GM12878 (cell line): ENCODE measurements around the gene TRAPPC2B. TPM values are rescaled to one million over a fixed set of nuclear protein-coding genes. Genes with fewer than 3 reads are reported as not detected.

Experiments
- ATAC-seq: fragments of 200-7000 bp; cut with Tn5 transposase; 3 replicates; pipeline ENCODE4 v1.9.1; 2020; ENCODE audit warnings: mild to moderate bottlenecking, moderate library complexity
- BruUV-seq: library from RNA; stranded (reverse); fragments of 400-500 nt; replicated peaks from 2 replicates; lab custom pipeline; 2021; lab: Mats Ljungman, UMichigan
- CTCF ChIA-PET: fragments of 300-600 bp; sonication (Branson Sonifier 250); formaldehyde crosslinking; extraction: SDS; loops from one replicate; lab custom pipeline; 2021; ENCODE audit warnings: inconsistent platforms; lab: Yijun Ruan, JAX
- POLR2A ChIA-PET: fragments of 350-600 bp; formaldehyde crosslinking; extraction: SDS; loops from one replicate; lab custom pipeline; 2021; ENCODE audit warnings: inconsistent platforms; lab: Charles Lee
- RAD21 ChIA-PET: fragments of 300-600 bp; sonication (Branson Sonifier 250); formaldehyde crosslinking; loops from one replicate; lab custom pipeline; 2023; ENCODE audit warnings: antibody characterized with exemption; ENCODE audit not compliant: unreplicated experiment; lab: Charles Lee
- SMC1A ChIA-PET: fragments of 300-600 bp; sonication (Branson Sonifier 250); formaldehyde crosslinking; loops from one replicate; lab custom pipeline; 2023; ENCODE audit not compliant: unreplicated experiment, uncharacterized antibody; lab: Charles Lee
- DNase-seq: peaks from one replicate; pipeline ENCODE4 v3.0.0-alpha.2; 2011; ENCODE audit warnings: low read depth, low spot score
- FAIRE-seq: peaks from 3 replicates; lab custom pipeline; 2011; peaks lifted over from hg19 to GRCh38; lab: Jason Lieb, UNC
- H2AFZ ChIP-seq: 2 replicates; pipeline ENCODE4 v1.6.0; 2011; ENCODE audit warnings: low read depth, low read length, control low read depth; ENCODE audit not compliant: control insufficient read depth
- H3K27ac ChIP-seq: 2 replicates; pipeline ENCODE4 v1.5.1; 2011; ENCODE audit warnings: control low read depth; ENCODE audit not compliant: control insufficient read depth, insufficient read depth
- H3K27me3 ChIP-seq, 2 experiments: replicated peaks in 1 of 2; 2 replicates each; pipeline versions ENCODE4 v1.6.0 to v1.6.1; 2011; ENCODE audit warnings: low read length in 1 of 2; ENCODE audit not compliant: control insufficient read depth in 2 of 2, insufficient read depth in 2 of 2
- H3K36me3 ChIP-seq, 2 experiments: 2 replicates each; pipeline ENCODE4 v1.5.1; 2011; ENCODE audit warnings: low read length in 1 of 2; ENCODE audit not compliant: control insufficient read depth in 2 of 2, insufficient read depth in 2 of 2
- H3K4me1 ChIP-seq: 2 replicates; pipeline ENCODE4 v1.6.1; 2011; ENCODE audit warnings: mild to moderate bottlenecking, low read length, moderate library complexity, mixed read lengths; ENCODE audit not compliant: control insufficient read depth, insufficient read depth
- H3K4me2 ChIP-seq: 2 replicates; pipeline ENCODE4 v1.6.0; 2011; ENCODE audit warnings: control low read depth; ENCODE audit not compliant: control insufficient read depth, insufficient read depth
- H3K4me3 ChIP-seq: fragments of 200-600 bp; sonication (generic); 2 replicates; pipeline ENCODE4 v1.5.1; 2016
- H3K79me2 ChIP-seq: 2 replicates; pipeline ENCODE4 v1.6.0; 2011; ENCODE audit warnings: low read length; ENCODE audit not compliant: control insufficient read depth, insufficient read depth
- H3K9ac ChIP-seq: 2 replicates; pipeline ENCODE4 v1.8.0; 2011; ENCODE audit warnings: low read length, control low read depth, mixed read lengths; ENCODE audit not compliant: control insufficient read depth, insufficient read depth
- H3K9me3 ChIP-seq: replicated peaks from 3 replicates; pipeline ENCODE4 v1.5.1; 2011; ENCODE audit warnings: mild to moderate bottlenecking, low read length; ENCODE audit not compliant: control insufficient read depth, insufficient read depth
- H4K20me1 ChIP-seq: 2 replicates; pipeline ENCODE4 v1.6.0; 2011; ENCODE audit not compliant: control insufficient read depth, insufficient read depth
- ATF3 ChIP-seq: IDR thresholded peaks from 2 replicates; pipeline ENCODE4 v1.6.1; 2011; ENCODE audit warnings: low read depth, mild to moderate bottlenecking, low read length, moderate library complexity, borderline replicate concordance; ENCODE audit errors: extremely low read depth
- BCL11A ChIP-seq: IDR thresholded peaks from 2 replicates; pipeline ENCODE4 v1.6.1; 2011; ENCODE audit warnings: low read depth, low read length
- CEBPB ChIP-seq, 2 experiments: fragments of 150-350 bp in 1 of 2; IDR thresholded peaks; 2 replicates each; pipeline ENCODE4 v1.6.1; 2012 to 2014; ENCODE audit warnings: low read depth in 2 of 2, low read length in 2 of 2, borderline replicate concordance in 1 of 2, inconsistent platforms in 1 of 2
- CREB1 ChIP-seq: IDR thresholded peaks from 2 replicates; pipeline ENCODE4 v1.6.1; 2012; ENCODE audit warnings: low read depth, mild to moderate bottlenecking, inconsistent platforms
- POU2F2 ChIP-seq: IDR thresholded peaks from 3 replicates; pipeline ENCODE4 v1.6.1; 2011; ENCODE audit warnings: low read depth, mild to moderate bottlenecking, low read length, borderline replicate concordance
- SPI1 ChIP-seq: IDR thresholded peaks from 2 replicates; pipeline ENCODE4 v1.6.1; 2011; ENCODE audit warnings: low read depth, mild to moderate bottlenecking, low read length, moderate library complexity, borderline replicate concordance; ENCODE audit not compliant: insufficient read depth
- SUZ12 ChIP-seq: fragments of 200-600 bp; sonication (generic); IDR thresholded peaks from one replicate; pipeline ENCODE4 v1.6.1; 2018; ENCODE audit warnings: antibody characterized with exemption, mild to moderate bottlenecking; ENCODE audit not compliant: unreplicated experiment
- USF2 ChIP-seq: IDR thresholded peaks from 2 replicates; pipeline ENCODE4 v1.6.1; 2011; ENCODE audit warnings: low read depth, low read length, improper control_type of control experiment, borderline replicate concordance
- ZBED1 ChIP-seq: IDR thresholded peaks from 2 replicates; pipeline ENCODE4 v1.6.1; 2016; ENCODE audit warnings: borderline replicate concordance
- ZNF217 ChIP-seq: fragments of 450-650 bp; IDR thresholded peaks from 2 replicates; pipeline ENCODE4 v1.6.1; 2017; ENCODE audit warnings: antibody characterized with exemption, mild to moderate bottlenecking
- ZNF274 ChIP-seq: IDR thresholded peaks from one replicate; pipeline ENCODE4 v1.8.0; 2011; ENCODE audit not compliant: insufficient read length, insufficient read depth
- WGBS: methylation state at CpG from one replicate; pipeline ENCODE4 v1.1.6; 2016; ENCODE audit warnings: low lambda C conversion rate; ENCODE audit not compliant: insufficient replicate concordance, insufficient coverage; ENCODE audit errors: missing lambda C conversion rate; 5-methylcytosine and 5-hydroxymethylcytosine counted together
- in situ Hi-C: fragments of 300-500 bp; cut with MboI; formaldehyde crosslinking; loops from 9 replicates; pipeline ENCODE4 v1.14.3; 2018; ENCODE audit warnings: mixed read lengths
- intact Hi-C: fragments of 100-400 bp; cut with micrococcal nuclease; formaldehyde crosslinking; loops from one replicate; pipeline ENCODE4 v1.14.2; 2022; ENCODE audit not compliant: unreplicated experiment
- polyA plus RNA-seq, 11 experiments: library from polyadenylated mRNA; depleted of rRNA in 4 of 11; unstranded in 6 of 11; stranded (reverse) in 5 of 11; fragments of >200 nt; fragmentation: Nextera tagmentation in 4 of 11; fragmentation: Illumina TruSeq in 1 of 11; extraction: Ambion mirVana in 4 of 11; extraction: Trizol in 1 of 11; gene quantifications; 1 replicate in 1 of 11; 2 replicates in 10 of 11; pipeline versions ENCODE4 v1.2.1 to v1.2.3, GENCODE V29; 2011 to 2016; ENCODE audit warnings: inconsistent platforms in 2 of 11, missing spikeins in 2 of 11, low read depth in 1 of 11
- total RNA-seq, 4 experiments: library from RNA; depleted of rRNA in 3 of 4; stranded (reverse); fragments of >200 nt in 3 of 4; fragmentation: Illumina TruSeq in 1 of 4; extraction: Trizol in 1 of 4; gene quantifications; 2 replicates each; pipeline versions ENCODE4 v1.2.1 to v1.2.3, GENCODE V29; 2013 to 2021
- TF ChIP-seq, protein P1 (sequence below): fragments of 450-650 bp; IDR thresholded peaks from 2 replicates; pipeline ENCODE4 v1.6.1; 2017; ENCODE audit warnings: mild to moderate bottlenecking, low read depth, inconsistent platforms; ENCODE audit not compliant: poor library complexity, severe bottlenecking

The TRAPPC2B gene
- total and polyA plus RNA-seq, 10 of the 15 experiments (the other 5 are each of a cell fraction or from before 2014, with no cell fraction given), result 10.6 to 86.4 (median 25.6) TPM

- TF ChIP-seq CREB1, result no peak
- no peak for TF ChIP-seq ZNF274
- TF ChIP-seq ZBED1, result no peak
- TF ChIP-seq, protein P1, sequence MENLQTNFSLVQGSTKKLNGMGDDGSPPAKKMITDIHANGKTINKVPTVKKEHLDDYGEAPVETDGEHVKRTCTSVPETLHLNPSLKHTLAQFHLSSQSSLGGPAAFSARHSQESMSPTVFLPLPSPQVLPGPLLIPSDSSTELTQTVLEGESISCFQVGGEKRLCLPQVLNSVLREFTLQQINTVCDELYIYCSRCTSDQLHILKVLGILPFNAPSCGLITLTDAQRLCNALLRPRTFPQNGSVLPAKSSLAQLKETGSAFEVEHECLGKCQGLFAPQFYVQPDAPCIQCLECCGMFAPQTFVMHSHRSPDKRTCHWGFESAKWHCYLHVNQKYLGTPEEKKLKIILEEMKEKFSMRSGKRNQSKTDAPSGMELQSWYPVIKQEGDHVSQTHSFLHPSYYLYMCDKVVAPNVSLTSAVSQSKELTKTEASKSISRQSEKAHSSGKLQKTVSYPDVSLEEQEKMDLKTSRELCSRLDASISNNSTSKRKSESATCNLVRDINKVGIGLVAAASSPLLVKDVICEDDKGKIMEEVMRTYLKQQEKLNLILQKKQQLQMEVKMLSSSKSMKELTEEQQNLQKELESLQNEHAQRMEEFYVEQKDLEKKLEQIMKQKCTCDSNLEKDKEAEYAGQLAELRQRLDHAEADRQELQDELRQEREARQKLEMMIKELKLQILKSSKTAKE, result no peak
- no peak for TF ChIP-seq USF2
Observed at GRCh38 chr19:57362419-57362818, 932 bp upstream of the TRAPPC2B start (continued).

- no TSS peak for BruUV-seq
- intact Hi-C loops, result loop anchor here (1.0 kb wide), 2 partner anchors 26 to 83 kb away; partner anchors contain the start of genes ZNF460 and ZNF548
- no peaks in the 10 kb centered on the region for H3K27me3 ChIP-seq
- ChIA-PET CTCF (interaction anchor here (1.2 to 1.9 kb wide), 4 partner anchors 13 to 43 kb away, joined by 4 to 6 read pairs (median 6); partner anchors contain the start of genes ZNF304, ZNF543 and ZNF548), SMC1A (interaction anchor here (0.8 to 1.6 kb wide), 3 partner anchors 15 to 261 kb away, joined by 3 read pairs; no protein-coding TSS in a partner anchor), POLR2A (interaction anchor here (1.4 kb wide), 2 partner anchors 13 to 25 kb away, joined by 4 to 5 read pairs; partner anchors contain the start of gene ZNF304), RAD21 (interaction anchor here (1.6 kb wide), 1 partner anchor 13 kb away, joined by 5 read pairs; the partner anchor contains the start of gene ZNF304)
- H2AFZ ChIP-seq, result peak overlapping the region; percentile 15; the same call in 1 of the 2 replicates
- FAIRE-seq, result no peak
- no peaks in the 10 kb centered on the region; the same call in 2 of the 3 replicates for H3K9me3 ChIP-seq
- H3K36me3 ChIP-seq, result no peaks in the 10 kb centered on the region; a peak in 1 of 4 replicates
- ATAC-seq, result peak; percentile 29
- WGBS, result 11% methylated on average over 14 of the region's 18 CpGs
- in situ Hi-C loops, result no loop called here
- H3K79me2 ChIP-seq, result peaks cover 5% of the 10 kb centered on the region
- H4K20me1 ChIP-seq, result no peaks in the 10 kb centered on the region
- H3K4me3 ChIP-seq, result peak overlapping the region; percentile 72
- TF ChIP-seq ZNF217 (no peak), CEBPB (IDR thresholded peaks at IDR 0.05; ENCODE audit: borderline replicate concordance in 1 of 2, low read depth in 2 of 2, low read length in 2 of 2) (no peak), POU2F2 (no peak), ATF3 (no peak), SPI1 (no peak), BCL11A (no peak), SUZ12 (no peak)
- peak overlapping the region; percentile 73 for H3K4me2 ChIP-seq
- peak overlapping the region; percentile 68 for H3K9ac ChIP-seq
- H3K4me1 ChIP-seq, result no peaks in the 10 kb centered on the region
- H3K27ac ChIP-seq, result peak overlapping the region; percentile 29
- no peak for DNase-seq
Observed at GRCh38 chr19:57363688-57364181, 384 bp downstream of the TRAPPC2B start.
